HG02642 (cell line): Measurements from ENCODE around the gene ATP8A2.

ENCODE experiments used
- ATAC-seq: cut with Tn5 transposase; IDR thresholded peaks from one replicate; pipeline ENCODE4 v1.9.1; 2021; ENCODE audit warnings: mild to moderate bottlenecking; ENCODE audit not compliant: unreplicated experiment, poor library complexity

The ATP8A2 gene

DNA sequence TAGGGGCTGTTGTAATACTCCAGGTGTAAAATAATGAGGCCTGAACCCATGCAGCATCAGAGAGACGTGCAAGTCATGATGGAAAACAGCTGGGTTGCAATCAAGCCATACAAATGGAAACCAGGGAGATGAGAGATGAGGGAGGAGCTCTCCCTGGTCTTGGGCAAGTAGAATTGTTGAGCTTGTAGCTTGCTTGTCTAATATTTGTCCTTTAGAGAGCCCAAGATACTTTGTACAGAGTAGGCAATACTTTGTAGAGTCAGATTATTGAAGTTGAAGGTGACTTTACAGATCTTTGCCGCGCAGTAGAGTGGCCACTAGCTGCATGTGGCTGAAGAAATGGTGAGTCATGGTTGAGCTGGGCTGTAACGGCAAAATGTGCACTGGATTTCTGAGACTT is 8.3 kb downstream of the ATP8A2 start:
- ATAC-seq: no peak

DNA sequence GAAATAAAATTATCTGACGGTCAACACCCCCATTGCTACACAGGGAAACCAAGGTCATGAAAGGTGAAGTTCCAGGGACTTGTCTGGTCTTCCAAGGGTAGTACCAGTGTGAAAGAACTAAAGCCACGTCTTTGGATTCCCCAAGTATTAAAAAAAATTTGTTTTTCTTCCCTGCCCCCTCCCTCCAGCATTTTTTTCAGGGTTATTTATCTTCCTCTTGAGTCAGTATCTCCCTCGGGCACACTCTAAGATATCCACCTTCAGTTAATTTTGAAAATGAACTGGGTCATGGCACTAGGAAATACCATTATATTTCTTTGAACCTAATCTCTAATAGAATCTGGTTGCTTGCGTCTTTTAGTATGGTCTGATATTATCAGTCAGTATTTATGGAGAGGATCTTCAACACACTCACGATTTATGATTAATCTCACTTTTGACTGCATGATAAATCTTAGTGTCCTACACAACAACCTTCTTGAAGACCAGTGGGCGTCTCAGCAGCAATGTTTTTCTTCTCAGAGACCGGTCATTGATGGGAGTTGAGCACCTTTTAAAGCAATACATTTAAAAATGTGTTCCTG is 9.1 kb downstream of the ATP8A2 start:
- no peak for ATAC-seq

DNA sequence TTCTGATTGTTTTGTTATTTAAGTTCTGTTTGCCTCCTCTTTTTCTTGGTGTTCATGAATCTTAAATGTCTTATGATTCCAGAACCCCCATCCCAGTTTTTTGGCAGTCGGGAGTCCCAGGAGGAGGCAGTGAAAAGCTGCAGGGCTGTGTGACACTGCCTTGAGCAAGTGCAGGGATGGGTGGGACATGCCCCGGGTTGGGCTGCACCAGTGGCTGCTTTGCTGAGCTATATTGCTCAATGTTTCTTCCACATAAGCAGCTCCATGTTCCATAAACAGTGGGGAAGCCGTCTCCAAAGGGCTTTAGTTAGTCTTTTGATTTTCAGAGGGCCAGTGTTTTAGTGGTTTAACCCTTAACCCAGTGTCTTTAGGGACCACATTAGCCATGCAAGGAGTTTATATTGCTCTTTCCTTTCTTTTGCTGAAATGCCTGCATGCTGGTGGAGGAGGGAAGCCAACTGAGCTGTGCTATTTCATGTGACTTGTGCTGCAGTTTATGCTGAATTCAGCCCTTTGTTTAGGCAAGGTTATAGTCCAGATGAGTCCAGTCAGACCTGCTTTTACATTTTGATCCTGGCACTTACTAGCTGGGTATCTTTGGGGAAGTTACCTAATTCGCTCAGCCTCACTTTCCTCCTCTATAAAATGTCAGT is 13.1 kb downstream of the ATP8A2 start:
- ATAC-seq: no peak

DNA sequence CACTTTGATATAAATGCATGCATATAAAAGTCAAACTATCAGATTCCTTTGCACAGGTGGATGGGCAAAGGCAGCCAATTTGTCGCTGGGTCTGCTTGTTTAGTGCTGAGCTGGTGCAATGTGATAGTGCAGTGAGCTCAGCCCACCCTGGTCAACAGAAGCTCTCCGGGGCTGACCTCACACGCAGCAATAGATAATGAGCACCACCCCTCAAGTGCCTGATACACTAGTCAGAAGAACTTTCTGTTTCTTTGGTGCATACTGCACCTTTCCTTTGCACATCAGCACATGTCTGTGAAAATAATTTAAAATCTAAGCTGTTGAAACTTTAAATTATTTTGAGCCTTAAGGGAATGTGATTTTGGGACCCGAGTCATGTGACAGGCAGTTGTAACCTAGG is 20.2 kb downstream of the ATP8A2 start:
- ATAC-seq: no peak

DNA sequence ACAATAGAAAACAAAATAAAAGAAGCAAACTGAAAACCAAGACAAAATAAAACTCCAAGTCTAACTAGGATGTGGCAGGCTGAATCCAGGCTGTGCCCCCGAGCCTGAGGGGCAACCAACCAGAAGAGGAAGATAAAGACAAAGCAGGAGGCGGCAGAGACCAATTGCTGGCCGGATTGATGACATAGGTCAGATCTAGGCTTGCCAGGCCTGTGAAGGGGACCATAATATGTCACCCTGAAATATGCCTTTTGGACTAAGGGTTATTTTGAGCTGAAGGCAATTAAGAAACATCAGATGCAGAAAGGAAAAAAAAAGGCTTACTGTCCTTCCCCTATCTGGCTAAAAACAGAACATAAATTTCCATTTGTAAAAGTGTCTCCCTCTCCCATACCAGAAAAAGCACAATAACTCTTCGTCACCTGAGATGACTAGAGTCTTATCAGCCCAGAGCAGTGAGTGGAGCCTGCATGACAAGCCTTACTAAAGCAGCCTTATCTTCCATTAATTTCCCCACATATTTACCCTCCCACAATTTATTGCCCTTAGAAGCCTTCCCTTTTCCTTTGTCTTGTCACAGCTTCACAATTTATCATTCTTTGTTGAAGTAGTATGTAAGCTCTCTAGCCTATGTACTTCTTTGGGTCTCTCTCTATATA is 22.8 kb downstream of the ATP8A2 start:
- ATAC-seq: no peak

DNA sequence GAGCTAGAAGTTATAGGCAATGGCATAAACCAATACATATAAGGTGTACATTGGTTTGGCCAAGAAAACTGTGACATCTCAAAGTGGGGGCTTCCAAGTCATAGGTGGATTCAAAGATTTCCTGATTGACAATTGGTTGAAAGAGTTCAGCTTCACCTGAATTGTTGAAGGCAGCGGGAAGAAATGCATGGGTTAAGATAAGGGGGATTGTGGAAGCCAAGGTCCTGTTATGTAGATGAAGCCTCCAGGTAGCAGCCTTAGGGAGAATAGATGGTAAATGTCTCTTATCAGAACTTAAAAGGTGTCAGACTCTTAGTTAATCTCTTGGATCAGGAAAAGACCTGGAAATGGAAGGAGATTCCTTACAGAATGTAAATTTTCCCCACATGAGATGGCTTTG is 26.0 kb downstream of the ATP8A2 start:
- ATAC-seq: no peak

DNA sequence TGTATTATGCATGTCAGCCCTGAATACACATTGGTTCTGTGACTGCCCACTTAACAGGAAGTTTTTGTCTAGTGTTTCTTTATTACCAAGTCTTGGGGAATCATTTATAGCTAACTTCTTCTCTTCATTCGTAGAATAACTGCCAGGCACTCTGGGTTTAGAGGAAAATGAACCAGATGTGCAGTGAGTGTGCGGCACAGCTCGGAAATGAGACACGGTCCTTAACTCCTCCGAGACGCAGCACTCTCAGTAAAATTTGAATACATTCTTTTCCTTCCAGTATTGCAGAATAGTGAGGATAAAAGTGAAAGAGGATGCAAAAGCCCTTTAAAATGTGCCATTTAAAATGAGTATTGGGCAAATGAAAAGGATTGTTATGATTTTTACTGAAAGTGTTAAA is 29.2 kb downstream of the ATP8A2 start:
- ATAC-seq: no peak

DNA sequence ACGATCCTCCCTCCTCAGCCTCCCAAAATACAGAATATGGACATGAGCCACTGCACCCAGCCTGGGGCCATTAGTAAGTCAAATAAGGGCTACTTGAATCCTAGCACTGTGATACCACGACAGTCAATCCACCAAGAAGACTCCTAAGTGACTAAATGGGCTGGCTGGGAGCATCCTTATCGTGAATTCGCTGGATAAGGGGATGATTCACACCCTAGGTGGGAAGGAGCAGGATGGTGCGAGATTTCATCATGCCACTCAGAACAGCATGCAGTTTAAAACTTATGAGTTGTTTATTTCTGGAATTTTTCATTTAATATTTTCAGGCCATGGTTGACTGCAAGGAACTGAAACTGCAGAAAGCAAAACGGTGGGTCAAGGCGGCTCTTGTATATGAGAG is 30.2 kb downstream of the ATP8A2 start:
- no peak for ATAC-seq

DNA sequence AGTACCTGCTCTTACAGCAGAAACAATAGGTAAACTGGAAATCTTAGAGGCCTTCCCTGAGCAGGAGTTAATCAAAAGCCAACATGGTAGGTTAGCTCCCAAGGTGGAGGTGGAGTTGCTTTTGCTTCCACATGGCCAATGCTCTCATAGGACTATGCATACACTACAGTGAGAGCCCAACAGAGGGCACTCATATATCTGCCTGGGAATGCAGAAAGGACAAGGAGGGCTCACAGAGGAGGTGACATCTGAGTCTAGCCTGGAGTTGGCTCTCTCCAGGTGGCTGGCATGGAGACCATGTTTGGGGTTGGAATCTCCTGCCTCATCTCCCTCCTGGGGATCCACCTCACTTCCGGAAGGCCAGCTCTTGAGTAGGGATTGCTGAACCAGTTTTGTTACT is 34.6 kb downstream of the ATP8A2 start:
- no peak for ATAC-seq

DNA sequence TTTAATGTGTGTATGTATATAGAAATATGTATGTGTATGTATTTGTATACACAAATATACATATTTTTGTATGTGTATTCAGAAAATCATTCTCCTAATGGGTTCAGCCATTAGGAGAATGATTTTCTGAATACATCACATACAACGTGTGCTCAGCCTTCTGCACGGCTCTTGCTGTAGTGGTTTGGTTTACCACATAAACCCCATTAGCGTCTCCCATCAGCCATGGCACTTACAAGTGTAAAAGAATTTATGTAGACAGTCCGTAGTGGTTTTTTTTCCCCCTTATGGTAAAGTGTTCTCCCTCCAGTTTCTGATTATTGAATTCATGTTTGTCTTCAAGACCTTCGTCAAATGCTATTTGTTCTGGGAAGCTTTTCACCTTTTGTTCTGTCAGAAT is 38.2 kb downstream of the ATP8A2 start:
- ATAC-seq: no peak

DNA sequence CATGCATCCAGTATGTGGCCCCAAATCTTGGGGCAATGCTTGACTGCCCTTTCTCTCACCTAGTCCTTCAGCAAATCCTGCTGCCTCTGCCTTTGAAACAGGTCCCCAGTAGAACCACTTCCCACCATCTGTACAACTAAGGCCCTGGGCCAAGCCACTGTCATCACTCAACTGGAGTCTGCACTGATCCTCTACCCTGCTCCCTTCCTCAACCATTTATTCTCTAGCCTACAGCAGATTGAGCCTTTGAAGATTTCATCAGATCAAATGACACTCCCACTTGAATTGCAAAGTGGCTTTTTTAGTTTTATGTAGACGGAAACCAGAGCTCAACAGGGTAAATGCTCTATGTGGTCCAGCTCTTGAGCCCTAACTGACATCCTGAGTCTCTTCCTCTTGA is 43.5 kb downstream of the ATP8A2 start:
- no peak for ATAC-seq

DNA sequence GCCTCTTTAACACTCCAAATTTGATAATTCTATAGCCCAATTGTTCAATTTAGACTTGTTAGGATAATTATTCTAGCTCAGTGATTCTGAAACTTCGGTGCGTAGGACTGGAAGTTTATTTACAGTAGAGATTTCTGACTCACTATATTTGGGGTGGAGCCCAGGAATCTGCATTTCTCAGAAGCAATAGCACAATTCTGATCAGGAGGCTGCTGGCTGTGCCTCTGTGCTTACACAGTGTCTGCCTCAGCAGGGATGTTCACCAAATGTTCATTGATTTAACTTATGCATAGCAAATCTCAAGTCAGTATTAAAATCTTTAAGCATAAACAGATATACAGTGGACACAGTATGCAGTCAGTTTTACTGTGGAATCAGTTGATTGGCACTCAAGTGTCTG is 45.8 kb downstream of the ATP8A2 start:
- no peak for ATAC-seq

DNA sequence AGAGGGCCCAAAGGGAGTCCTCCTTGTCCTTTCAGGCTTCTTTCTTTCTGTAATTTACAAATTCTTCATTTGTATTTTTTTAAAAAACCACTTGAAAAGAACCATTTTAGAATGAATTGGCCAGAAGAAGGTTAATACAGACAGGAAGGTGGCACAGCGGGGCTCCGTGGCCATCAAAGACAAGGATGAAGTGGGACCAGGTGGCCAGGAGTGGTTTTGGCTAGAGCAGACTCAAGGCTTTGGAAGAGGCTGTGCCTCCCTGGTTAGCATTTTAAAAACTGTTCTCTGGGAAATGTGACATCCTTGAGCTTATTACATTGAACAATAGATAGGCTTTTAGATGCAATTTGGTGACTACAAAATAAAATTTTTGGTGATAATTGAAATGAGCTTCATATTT is 48.4 kb downstream of the ATP8A2 start:
- ATAC-seq: no peak

DNA sequence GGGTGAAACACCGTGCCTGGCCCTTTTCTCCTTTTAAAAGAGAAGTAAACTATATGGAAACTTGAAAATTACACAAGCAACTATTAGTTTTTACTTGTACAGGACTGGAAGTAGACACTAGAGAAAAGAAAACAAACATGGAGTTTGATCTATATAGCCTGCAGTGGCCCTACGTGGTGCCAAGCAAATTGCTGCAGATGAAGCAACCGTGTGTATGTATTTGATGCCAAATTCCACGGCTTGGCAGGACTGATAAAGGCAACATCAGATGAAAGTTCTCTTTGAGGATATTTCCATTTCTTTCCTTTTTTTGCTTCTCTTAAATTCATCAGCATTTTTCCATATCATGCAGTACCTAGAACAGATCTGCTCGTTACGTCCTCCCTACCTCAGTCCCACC is 49.8 kb downstream of the ATP8A2 start:
- no peak for ATAC-seq

DNA sequence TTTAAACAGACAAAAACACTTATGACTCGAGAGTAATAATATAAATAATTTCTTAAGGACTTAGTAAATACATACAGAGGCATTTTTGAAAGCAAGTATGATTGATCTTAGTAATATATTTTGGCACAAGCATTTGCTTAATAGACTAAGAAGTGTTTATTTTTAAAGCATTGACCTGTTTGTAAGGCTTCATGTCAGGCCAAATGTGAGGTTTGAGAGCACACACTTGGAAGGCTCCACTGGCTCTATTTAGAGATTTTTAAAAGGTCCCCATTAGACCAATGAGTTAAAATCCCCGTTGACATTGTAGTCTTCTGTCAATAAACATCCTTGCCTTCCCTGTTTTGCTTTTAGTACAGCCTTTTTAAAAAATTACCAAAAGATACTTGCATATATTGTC is 50.4 kb downstream of the ATP8A2 start:
- ATAC-seq: no peak

DNA sequence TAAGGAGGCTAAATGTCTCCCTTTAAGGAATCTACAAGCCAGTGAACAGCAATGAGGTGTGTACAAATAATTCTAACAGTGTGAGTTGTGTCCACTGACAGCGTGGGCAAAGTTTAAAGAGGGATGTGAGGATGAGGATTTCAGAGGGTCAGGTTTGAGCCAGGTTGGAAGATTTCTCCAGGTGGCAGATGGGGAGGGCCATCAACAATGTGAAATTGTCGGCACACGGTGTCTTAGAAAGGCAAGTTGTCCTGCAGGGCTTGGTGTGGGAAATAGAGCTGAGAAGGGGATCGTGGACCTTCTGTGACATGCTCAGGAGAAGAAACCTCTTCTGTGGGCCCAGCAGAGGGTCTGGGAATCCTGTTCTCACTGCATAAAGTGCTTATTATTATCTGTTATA is 52.1 kb downstream of the ATP8A2 start:
- ATAC-seq: no peak

DNA sequence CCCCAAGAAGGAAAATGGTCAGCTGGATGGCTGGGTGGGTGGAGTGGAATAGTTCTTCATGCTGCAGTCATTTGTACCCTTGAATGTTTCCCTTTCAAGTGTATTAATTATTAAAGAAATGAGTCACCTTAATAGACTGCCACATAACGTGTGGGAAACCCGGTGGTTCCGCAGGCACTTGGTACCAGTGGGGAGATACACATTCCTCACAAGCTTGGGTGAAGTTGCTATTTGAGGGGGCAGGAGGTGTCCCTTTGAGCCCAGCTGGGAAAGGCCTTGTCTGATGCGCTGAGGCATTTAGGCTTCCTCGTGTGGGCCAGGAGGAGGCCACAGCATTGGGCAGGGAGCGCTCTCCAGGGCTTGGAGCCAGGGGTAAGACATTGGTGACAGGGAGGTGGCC is 57.7 kb downstream of the ATP8A2 start:
- no peak for ATAC-seq

DNA sequence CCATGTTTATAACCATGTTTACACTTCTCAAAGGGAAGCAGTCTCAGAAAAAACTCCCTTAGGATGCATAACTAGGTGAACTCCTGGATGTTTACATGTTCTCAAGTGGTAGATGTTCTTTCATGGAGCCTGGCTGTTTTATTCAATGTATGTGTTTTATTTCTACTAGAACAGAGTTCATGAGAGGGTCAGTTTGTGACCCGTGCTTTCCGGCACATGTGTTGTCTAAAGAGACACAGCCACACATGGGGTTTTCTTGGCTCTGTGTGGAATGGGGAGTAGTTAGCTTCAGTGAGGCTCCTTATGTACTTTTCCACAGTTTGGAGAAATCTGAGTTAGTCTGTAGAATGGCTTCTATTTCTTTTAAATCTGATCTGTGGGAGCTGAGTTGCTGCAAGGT is 60.9 kb downstream of the ATP8A2 start:
- no peak for ATAC-seq

DNA sequence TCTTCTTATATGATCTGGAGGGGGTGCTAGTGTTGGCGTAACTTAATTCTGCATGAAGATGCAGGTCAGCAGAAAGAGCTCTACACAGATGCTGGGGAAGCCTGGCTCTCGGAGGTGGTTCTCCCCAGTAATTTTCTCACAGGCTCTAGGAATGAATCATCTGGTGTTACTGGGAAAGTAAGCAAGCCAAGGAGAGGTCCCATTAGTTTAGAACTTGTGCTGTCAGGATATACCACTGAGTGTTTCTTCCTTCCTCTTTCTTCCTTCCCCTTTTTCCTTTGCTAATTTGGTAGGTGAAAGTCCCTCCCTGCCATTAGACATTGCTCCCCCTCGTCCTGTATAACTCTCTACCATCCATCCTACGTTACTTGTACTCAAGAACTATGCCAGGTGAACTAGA is 68.3 kb downstream of the ATP8A2 start:
- ATAC-seq: no peak

DNA sequence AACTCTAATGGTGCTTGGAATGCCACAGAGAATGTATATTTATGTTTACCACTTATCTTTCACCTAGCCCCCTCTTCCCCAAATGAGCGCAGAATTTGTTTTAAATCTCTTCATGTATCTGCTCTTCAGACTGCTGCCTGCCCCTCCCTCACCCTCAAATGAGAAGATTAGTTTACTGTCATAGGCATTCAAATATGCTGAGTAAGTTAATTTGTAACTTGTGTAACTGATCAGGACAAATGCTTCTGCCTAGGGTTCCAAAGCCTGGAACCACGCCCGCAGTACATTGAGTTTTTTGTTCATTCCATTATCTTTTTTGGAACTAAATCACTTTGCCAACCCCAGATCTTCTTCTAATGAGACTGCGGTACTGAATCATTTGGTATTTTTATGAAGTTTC is 74.5 kb downstream of the ATP8A2 start:
- ATAC-seq: no peak

DNA sequence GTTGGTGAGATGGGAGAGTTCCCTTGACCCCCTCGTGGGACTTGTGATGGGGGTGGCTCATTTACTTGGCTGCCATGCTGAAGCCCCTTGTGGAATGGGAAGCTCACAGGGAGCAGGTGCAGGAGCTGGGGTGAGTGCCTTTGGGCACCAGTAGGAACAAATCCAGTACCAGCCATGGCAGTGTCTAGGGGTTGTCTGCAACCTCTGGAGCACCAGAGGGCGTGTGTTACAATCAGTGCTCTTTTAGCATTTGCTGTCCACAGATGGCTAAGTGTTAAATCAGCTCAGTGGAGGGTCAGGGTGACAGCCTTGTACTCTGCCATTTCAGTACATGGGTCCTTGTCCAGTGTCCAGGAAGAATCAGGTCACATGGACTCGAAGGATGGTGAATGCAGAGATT is 75.6 kb downstream of the ATP8A2 start:
- ATAC-seq: no peak

DNA sequence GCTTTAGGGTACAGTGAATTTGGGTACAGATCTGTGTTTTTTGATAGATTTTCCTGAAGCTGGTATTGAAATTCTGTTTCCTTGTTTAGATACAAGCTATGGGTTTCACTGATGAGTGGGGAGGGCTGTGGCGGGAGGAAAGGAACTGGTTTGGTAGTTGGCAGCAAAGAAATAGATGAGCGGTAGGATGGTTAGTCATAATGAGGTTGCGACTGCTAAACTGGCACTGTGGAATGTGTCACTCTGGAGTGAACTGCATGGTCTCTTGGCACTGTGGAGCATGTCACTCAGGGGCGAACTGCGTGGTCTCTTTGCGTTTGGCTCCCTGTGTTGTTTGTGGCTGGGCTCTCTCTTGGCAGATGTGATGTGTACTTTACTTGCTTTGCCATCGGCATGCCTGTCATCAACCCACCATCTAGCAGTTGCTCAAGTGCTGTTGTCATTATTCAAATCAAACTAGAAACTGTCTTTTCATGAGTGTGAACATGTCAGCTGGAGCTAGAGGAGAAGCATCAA is 82.1 kb downstream of the ATP8A2 start:
- no peak for ATAC-seq
